Endothelial cell (in vitro differentiated cells): ENCODE measurements around the gene FN3K. TPM values are rescaled to one million over a fixed set of nuclear protein-coding genes. Genes with fewer than 3 reads are reported as not detected.

Source experiments
- DNase-seq: peaks from one replicate; pipeline ENCODE4 v3.0.0; 2021; ENCODE audit warnings: low spot score
- H3K27ac Mint-ChIP-seq: one replicate; pipeline ENCODE4 v1.8.0; 2021; ENCODE audit warnings: mixed read lengths, inconsistent platforms; ENCODE audit not compliant: unreplicated experiment
- H3K27me3 Mint-ChIP-seq: one replicate; pipeline ENCODE4 v1.8.0; 2021; ENCODE audit warnings: mild to moderate bottlenecking, moderate library complexity, mixed read lengths, inconsistent platforms; ENCODE audit not compliant: unreplicated experiment
- H3K36me3 Mint-ChIP-seq: one replicate; pipeline ENCODE4 v1.8.0; 2021; ENCODE audit warnings: mild to moderate bottlenecking, low read depth, mixed read lengths, inconsistent platforms; ENCODE audit not compliant: unreplicated experiment
- H3K4me1 Mint-ChIP-seq: one replicate; pipeline ENCODE4 v1.8.0; 2021; ENCODE audit warnings: mild to moderate bottlenecking, mixed read lengths, inconsistent platforms; ENCODE audit not compliant: unreplicated experiment
- H3K4me3 Mint-ChIP-seq: one replicate; pipeline ENCODE4 v1.8.0; 2021; ENCODE audit warnings: mild to moderate bottlenecking, mixed read lengths, inconsistent platforms; ENCODE audit not compliant: unreplicated experiment
- H3K9me3 Mint-ChIP-seq: one replicate; pipeline ENCODE4 v1.8.0; 2021; ENCODE audit warnings: mixed read lengths, inconsistent platforms; ENCODE audit not compliant: unreplicated experiment
- CTCF ChIP-seq: fragments of 200-600 bp; sonication (generic); IDR thresholded peaks from one replicate; pipeline ENCODE4 v1.5.0; 2021; ENCODE audit warnings: antibody characterized with exemption; ENCODE audit not compliant: unreplicated experiment
- total RNA-seq: library from RNA; stranded (reverse); fragmentation: NEBNext Ultra II Directional; extraction: Animal tissue kit (Norgen Biotek cat#: 25700); gene quantifications from one replicate; pipeline ENCODE4 v1.2.1, GENCODE V29; 2021; ENCODE audit not compliant: unreplicated experiment

FN3K gene
- total RNA-seq, 1 donor from 2014 or later, result 10.6 TPM

- H3K27me3 Mint-ChIP-seq, result peaks cover 25% of the 10 kb centered on the region
- DNase-seq, result no peak
- no peak overlapping the region for H3K4me3 Mint-ChIP-seq
These were observed 40.8 kb upstream of the FN3K start for GRCh38 chr17:82694647-82695046.

DNA sequence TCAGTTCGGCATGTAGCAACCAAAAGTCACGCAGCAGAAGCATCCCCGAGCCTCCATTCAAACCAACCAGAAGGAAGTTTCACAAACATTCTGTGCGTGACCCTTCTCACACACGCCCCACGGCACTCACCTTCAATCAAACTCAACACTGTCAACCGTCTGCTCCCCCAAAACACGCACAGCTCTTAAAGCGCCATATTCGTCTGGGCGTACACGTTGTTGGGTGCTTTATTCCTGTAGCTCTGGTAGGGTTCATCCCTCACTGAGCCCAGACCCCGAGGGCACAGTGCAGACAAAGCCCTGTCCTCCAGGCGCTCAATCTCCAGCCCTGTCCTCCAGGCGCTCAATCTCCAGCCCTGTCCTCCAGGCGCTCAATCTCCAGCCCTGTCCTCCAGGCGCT, 39.2 kb upstream of the FN3K start:
- H3K27me3 Mint-ChIP-seq, result peaks cover 28% of the 10 kb centered on the region
- TF ChIP-seq CTCF, result no peak
- peaks cover 9% of the 10 kb centered on the region for H3K9me3 Mint-ChIP-seq
- H3K4me1 Mint-ChIP-seq, result peaks cover 4% of the 10 kb centered on the region
- no peak overlapping the region for H3K27ac Mint-ChIP-seq
- H3K36me3 Mint-ChIP-seq, result peaks cover 5% of the 10 kb centered on the region
- DNase-seq, result no peak
- no peak overlapping the region for H3K4me3 Mint-ChIP-seq

More at GRCh38 chr17:82694647-82695046, 40.8 kb upstream of the FN3K start:
- Mint-ChIP-seq H3K4me1 (peaks cover 4% of the 10 kb centered on the region), H3K9me3 (peaks cover 9% of the 10 kb centered on the region), H3K36me3 (peaks cover 9% of the 10 kb centered on the region), H3K27ac (no peak overlapping the region)
- TF ChIP-seq CTCF, result no peak

DNA sequence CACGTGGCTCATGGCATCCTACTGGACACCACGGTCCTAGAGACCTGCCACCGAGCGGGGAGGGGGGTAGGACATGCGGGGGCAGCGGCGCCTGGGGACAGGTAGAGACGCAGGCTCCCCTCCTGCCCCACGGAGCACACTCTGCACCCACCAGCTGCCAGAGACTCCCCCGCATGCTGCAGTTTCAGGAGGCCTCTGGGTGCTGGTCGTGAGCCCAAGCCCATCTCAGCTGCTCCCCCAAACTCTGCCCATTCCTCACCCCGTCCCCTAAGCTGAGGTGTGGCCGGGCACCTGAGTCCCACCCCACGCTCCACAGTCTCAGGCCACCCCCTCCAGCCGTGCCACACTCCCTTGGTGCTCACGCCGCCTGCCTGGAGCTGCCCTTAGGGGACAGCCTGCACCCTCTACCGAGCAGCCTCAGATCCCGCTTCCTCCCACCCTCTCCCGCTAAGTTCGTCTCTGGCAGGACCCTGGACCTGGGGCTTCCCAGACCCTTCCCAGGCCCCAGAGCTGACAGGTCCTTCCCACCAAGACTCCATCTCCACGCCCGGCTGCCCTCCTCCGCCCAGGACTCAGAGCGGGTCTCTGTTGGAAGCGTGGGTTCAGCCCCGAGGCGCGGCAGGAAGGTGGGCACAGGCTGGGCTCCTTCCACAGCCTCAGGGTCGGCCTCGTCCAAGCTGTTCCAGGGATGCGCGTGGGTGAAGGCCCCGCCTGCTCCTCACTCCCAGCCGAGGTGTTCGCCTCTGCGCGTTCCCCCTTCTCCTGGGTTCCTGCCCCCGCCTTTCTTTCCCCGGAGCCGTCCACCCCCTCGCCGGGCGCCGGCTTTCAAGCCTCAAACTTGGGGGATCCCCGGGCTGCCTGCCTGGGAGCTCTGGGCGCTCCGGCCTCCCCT, 38.3 kb upstream of the FN3K start:
- H3K27ac Mint-ChIP-seq, result no peak overlapping the region
- H3K4me1 Mint-ChIP-seq, result peaks cover 4% of the 10 kb centered on the region
- TF ChIP-seq CTCF, result no peak
- no peak for DNase-seq
- H3K4me3 Mint-ChIP-seq, result peak overlapping the region; percentile 59
- peaks cover 26% of the 10 kb centered on the region for H3K27me3 Mint-ChIP-seq
- peaks cover 5% of the 10 kb centered on the region for H3K36me3 Mint-ChIP-seq
- peaks cover 9% of the 10 kb centered on the region for H3K9me3 Mint-ChIP-seq

GRCh38 chr17:82697808-82698064, 37.7 kb upstream of the FN3K start:
- DNase-seq, result no peak
- Mint-ChIP-seq H3K36me3 (peaks cover 5% of the 10 kb centered on the region), H3K27me3 (peaks cover 26% of the 10 kb centered on the region), H3K9me3 (peaks cover 9% of the 10 kb centered on the region), H3K4me1 (peaks cover 4% of the 10 kb centered on the region), H3K4me3 (no peak overlapping the region), H3K27ac (no peak overlapping the region)
- TF ChIP-seq CTCF, result no peak
